ENCODE results near the gene GAGE12E. TPM values are rescaled to one million over a fixed set of nuclear protein-coding genes. Genes with fewer than 3 reads are reported as not detected.
"Not testable (repeated sequence)": the region's sequence is repeated elsewhere in the genome, so short reads cannot be mapped to it uniquely, and the experiment has no call there.

Gene GAGE12E
- polyA plus RNA-seq (ENCODE audit: insufficient read length in 3 of 3), result not detected

- DNase-seq (ENCODE audit: low read depth in 3 of 3, low spot score in 2 of 3), result not testable (repeated sequence)
Measured at GRCh38 chrX:49550989-49551388, at the start of gene GAGE12E. Gene GAGE12E (plus strand): TSS chrX:49551289. CDS start chrX:49552444, 1,155 bp downstream.

GRCh38 chrX:49531877-49532276, 19.2 kb upstream of the GAGE12E start, which contains the start of gene GAGE12C:
Gene GAGE12C (plus strand): TSS chrX:49532177. CDS start chrX:49533332, 1,155 bp downstream.
- not testable (repeated sequence) for DNase-seq (ENCODE audit: low read depth in 3 of 3, low spot score in 2 of 3)

GRCh38 chrX:49541433-49541832, 9.7 kb upstream of the GAGE12E start, which contains the start of gene GAGE12D:
Gene GAGE12D (plus strand): TSS chrX:49541733. CDS start chrX:49542888, 1,155 bp downstream.
- not testable (repeated sequence) for DNase-seq (ENCODE audit: low read depth in 3 of 3, low spot score in 2 of 3)

- not testable (repeated sequence) for DNase-seq (ENCODE audit: low read depth in 3 of 3, low spot score in 2 of 3)
Measured at GRCh38 chrX:49560542-49560941, 9.5 kb downstream of the GAGE12E start, which contains the start of gene GAGE12F. Gene GAGE12F (plus strand): TSS chrX:49560842. CDS start chrX:49561997, 1,155 bp downstream.

- DNase-seq (ENCODE audit: low read depth in 3 of 3, low spot score in 2 of 3), result not testable (repeated sequence)
Measured at GRCh38 chrX:49568728-49569127, 17.6 kb downstream of the GAGE12E start.

GRCh38 chrX:49569152-49569551, 18.1 kb downstream of the GAGE12E start:
- DNase-seq (ENCODE audit: low read depth in 3 of 3, low spot score in 2 of 3), result not testable (repeated sequence)

- DNase-seq (ENCODE audit: low read depth in 3 of 3, low spot score in 2 of 3), result not testable (repeated sequence)
Measured at GRCh38 chrX:49570100-49570499, 19.0 kb downstream of the GAGE12E start, which contains the start of gene GAGE12G. Gene GAGE12G (plus strand): TSS chrX:49570400. CDS start chrX:49571555, 1,155 bp downstream.

GRCh38 chrX:49579649-49580048, 28.6 kb downstream of the GAGE12E start, which contains the start of gene GAGE12H:
Gene GAGE12H (plus strand): TSS chrX:49579949. CDS start chrX:49581104, 1,155 bp downstream.
- DNase-seq (ENCODE audit: low read depth in 3 of 3, low spot score in 2 of 3), result not testable (repeated sequence)

- DNase-seq (ENCODE audit: low read depth in 3 of 3, low spot score in 2 of 3), result not testable (repeated sequence)
Measured at GRCh38 chrX:49589196-49589595, 38.1 kb downstream of the GAGE12E start, which contains the start of gene GAGE2A. Gene GAGE2A (plus strand): TSS chrX:49589496. CDS start chrX:49590651, 1,155 bp downstream.

- not testable (repeated sequence) for DNase-seq (ENCODE audit: low read depth in 3 of 3, low spot score in 2 of 3)
Measured at GRCh38 chrX:49589769-49590478, 38.8 kb downstream of the GAGE12E start.

- DNase-seq (ENCODE audit: low read depth in 3 of 3, low spot score in 2 of 3), result not testable (repeated sequence)
Measured at GRCh38 chrX:49590488-49590887, 39.4 kb downstream of the GAGE12E start.

- not testable (repeated sequence) for DNase-seq (ENCODE audit: low read depth in 3 of 3, low spot score in 2 of 3)
Measured at GRCh38 chrX:49598720-49599119, 47.6 kb downstream of the GAGE12E start, which contains the start of gene GAGE1. Gene GAGE1 (plus strand): TSS chrX:49599020. CDS start chrX:49600175, 1,155 bp downstream.

Other genes with a start within 250 kb of the GAGE12E start
- not detected for gene GAGE10, start 247.6 kb upstream of the GAGE12E start, polyA plus RNA-seq (ENCODE audit: insufficient read length in 3 of 3)
- gene GAGE12J, start 229.3 kb upstream of the GAGE12E start, polyA plus RNA-seq (ENCODE audit: insufficient read length in 3 of 3), result not detected
- gene GAGE13, start 219.7 kb upstream of the GAGE12E start, polyA plus RNA-seq (ENCODE audit: insufficient read length in 3 of 3), result under 1 TPM in 1 of 3 donors, not detected in 2; 0.40 TPM
- gene GAGE12C, start 19.1 kb upstream of the GAGE12E start, polyA plus RNA-seq (ENCODE audit: insufficient read length in 3 of 3), result not detected
- gene GAGE12D, start 9.6 kb upstream of the GAGE12E start, polyA plus RNA-seq (ENCODE audit: insufficient read length in 3 of 3), result not detected
- gene GAGE12F, start 9.6 kb downstream of the GAGE12E start, polyA plus RNA-seq (ENCODE audit: insufficient read length in 3 of 3), result not detected
- gene GAGE12G, start 19.1 kb downstream of the GAGE12E start, polyA plus RNA-seq (ENCODE audit: insufficient read length in 3 of 3), result not detected
- gene GAGE12H, start 28.7 kb downstream of the GAGE12E start, polyA plus RNA-seq (ENCODE audit: insufficient read length in 3 of 3), result not detected
- gene GAGE2A, start 38.2 kb downstream of the GAGE12E start, polyA plus RNA-seq (ENCODE audit: insufficient read length in 3 of 3), result not detected
- not detected for gene GAGE1, start 47.7 kb downstream of the GAGE12E start, polyA plus RNA-seq (ENCODE audit: insufficient read length in 3 of 3)
- gene PAGE1, start 144.7 kb downstream of the GAGE12E start, polyA plus RNA-seq (ENCODE audit: insufficient read length in 3 of 3), result not detected